HPDE6-E6E7 (cell line): ENCODE measurements around the gene PSMG1.
"Not testable (repeated sequence)": the region's sequence is repeated elsewhere in the genome, so short reads cannot be mapped to it uniquely, and the experiment has no call there.

Experiments
- DNase-seq: peaks from one replicate; pipeline ENCODE4 v3.0.0; 2011; ENCODE audit warnings: missing footprints; ENCODE audit errors: extremely low spot score

The PSMG1 gene, protein sequence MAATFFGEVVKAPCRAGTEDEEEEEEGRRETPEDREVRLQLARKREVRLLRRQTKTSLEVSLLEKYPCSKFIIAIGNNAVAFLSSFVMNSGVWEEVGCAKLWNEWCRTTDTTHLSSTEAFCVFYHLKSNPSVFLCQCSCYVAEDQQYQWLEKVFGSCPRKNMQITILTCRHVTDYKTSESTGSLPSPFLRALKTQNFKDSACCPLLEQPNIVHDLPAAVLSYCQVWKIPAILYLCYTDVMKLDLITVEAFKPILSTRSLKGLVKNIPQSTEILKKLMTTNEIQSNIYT

DNA sequence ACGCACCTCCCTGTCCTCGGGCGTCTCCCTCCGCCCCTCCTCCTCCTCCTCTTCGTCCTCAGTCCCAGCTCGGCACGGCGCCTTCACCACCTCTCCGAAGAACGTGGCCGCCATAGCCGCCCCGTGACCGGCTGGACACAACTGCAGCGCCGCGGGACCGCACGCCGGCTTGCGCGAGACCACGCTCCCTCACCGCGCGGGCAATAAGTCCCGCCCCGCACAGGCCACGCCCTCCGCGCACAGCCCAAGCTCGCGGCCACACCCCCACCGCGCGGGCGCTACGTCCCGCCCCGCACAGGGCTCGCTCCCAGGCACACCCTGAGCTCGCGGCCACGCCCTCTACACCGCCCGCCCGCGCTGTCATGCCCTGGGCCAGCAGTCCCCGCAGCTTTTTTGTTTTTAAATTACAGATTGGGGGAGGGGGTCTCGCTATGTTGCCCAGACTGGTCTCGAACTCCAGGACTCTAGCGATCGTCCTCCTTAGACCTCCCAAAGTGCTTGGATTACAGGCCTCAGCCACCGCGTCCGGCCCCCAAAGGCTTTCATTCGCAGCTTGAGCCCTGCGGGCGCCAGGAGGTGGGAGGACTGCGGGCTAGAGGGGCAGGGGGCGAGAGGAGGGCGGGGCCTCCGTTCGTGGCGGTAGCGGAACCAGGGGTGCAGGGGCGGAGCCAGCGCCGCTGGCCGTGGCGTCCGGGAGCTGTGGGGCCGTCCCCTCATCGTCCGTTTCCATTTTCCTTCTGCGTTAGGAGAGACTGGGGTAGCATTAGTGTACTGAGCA lies at the start of gene PSMG1:
Gene PSMG1, minus strand, starts transcription at position 180 of the 778 bp plus-strand sequence. Its CDS starts 66 bp downstream, at position 114.
- peak; percentile 47 for DNase-seq

DNA sequence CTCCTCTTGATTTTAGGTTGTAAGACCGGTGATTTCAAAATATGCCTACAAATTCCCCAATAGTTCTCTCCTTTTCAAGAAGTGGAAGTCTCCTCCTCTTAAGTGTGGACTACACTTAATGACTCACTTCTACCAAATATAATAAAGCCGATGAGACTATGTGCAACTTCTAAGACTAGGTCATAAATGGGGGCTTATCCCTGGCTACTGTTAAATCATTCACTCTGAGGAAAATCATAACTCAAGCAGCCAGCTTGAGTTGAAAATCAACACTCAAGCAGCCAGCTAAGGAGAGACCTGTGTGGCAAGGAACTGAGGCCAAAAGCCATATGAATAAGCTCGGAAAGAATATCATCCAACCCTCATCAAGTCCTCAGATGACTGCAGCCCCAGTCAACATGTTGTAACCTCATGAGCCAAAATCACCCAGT lies 49.6 kb upstream of the PSMG1 start:
- DNase-seq = no peak

DNA sequence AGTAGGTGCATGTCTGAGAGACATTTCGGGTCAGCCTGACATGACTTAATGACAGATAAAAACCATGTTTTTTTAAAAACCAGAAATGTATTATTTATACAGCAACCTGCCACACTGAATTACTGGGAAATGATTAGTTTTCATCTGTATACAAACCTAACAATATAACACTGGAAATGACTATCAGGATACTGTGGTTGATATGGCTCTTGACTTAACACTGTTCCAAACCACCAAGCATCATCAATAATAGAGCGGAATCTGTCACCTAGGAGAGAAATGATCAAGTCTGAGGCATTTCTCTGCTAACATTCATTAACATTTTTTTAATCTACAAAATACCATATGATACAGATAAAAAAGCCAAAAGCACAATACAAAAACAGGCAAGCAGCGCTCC lies 41.7 kb upstream of the PSMG1 start:
- DNase-seq = no peak

- DNase-seq = no peak
These were observed 38.8 kb upstream of the PSMG1 start for GRCh38 chr21:39221997-39222486.

DNA sequence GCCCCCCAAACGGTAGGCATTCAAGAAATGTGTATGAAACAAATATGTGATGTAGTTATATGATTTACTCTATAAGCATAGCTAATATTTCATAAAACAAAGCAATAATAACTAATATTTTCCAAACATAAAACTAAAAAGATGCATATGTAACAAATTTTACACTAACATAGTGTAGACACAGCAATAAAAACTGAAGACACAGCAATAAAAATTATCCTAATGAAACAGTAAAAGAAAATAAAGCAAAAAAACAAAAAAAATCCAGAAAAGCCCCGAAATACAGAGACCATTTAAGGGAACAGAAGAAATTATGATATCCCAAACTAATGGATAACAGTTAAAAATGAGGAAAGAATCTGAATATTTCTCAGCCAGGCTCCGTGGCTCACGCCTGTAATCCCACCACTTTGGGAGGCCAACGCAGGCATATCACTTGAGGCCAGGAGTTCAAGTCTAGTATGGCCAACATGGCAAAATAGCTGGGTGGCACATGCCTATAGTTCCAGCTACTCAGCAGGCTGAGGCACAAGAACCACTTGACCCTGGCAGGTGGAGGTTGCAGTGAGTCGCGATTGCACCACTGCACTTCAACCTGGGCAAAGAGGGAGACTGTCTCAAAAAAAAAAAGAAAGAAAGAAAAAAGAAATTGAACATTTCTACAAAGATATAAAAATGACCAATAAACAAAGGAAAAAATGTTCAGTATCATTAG lies 38.2 kb upstream of the PSMG1 start:
- DNase-seq = no peak

DNA sequence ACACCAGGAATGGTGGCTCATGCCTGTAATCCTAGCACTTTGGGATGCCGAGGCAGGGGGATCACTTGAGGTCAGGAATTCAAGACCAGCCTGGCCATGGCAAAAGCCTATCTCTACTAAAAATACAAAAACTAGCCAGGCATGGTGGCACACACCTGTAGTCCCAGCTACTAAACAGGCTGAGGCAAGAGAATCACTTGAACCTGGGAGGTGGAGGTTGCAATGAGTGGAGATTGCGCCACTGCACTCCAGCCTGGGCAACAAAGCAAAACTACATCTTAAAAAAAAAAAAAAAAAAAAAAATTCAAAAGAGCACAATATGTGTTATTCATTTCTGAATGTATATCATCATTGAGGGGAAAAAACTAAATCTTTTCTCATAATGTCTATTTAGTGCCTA lies 37.6 kb upstream of the PSMG1 start:
- DNase-seq = not testable (repeated sequence)

GRCh38 chr21:39220150-39220549 lies 36.9 kb upstream of the PSMG1 start:
- DNase-seq = no peak

GRCh38 chr21:39218082-39218409 lies 34.8 kb upstream of the PSMG1 start:
- no peak for DNase-seq

GRCh38 chr21:39217356-39218081 lies 34.3 kb upstream of the PSMG1 start:
- DNase-seq = no peak

DNA sequence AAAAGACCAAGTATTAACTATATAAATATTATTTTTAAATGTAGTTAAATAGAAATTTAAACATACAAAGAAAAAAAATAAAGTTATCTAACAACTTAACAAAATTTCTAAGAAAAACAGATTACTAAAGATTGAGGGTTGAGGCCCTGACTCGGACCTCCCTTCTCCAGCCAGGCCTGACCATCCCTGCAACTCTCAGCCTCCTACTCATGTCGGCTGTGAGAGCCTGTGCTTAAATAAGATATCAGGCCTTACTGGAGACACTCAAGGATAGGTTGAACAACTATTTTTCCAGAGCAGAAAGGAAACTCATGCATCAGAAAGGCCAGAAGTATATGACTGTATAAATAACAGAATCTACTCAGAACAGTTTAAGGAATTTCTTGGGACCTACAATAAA lies 33.0 kb upstream of the PSMG1 start:
- DNase-seq = no peak

- no peak for DNase-seq
These were observed 31.8 kb upstream of the PSMG1 start for GRCh38 chr21:39215078-39215477.

DNA sequence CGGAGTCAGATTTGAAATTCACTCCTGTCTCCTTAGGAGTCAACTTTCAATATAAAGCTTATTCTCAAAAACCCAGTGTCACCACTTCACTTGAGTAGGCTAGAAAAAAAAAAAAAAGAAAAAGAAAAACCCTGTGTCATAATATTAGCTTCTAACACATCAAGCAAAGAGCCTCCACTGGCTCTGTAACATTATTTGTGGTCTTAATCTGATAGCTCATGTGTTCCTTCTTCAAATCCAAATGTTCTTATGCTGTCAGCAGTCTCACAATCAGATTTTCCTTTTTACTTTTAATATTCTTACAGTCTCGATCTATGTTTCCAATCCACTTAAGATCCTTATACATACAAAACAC lies 26.1 kb upstream of the PSMG1 start:
- DNase-seq = no peak

GRCh38 chr21:39208624-39209333 lies 25.5 kb upstream of the PSMG1 start:
- DNase-seq = no peak

DNA sequence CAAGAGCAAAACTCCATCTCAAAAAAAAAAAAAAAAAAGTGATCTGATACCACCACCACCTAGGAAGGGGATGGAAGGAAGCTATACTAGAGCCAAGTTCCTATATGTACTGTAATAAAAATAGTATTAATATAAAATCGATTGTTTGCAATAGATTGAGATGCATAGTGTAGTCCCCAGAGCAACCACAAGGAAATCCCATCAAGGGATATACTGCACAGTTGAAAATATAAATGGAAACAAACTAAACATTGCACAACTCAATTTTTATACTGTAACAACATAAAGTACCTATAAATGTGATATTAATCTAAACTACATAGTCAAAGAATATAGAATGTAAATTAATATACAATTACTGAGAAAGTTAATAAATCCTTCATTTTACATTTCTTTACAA lies 20.9 kb upstream of the PSMG1 start:
- no peak for DNase-seq

DNA sequence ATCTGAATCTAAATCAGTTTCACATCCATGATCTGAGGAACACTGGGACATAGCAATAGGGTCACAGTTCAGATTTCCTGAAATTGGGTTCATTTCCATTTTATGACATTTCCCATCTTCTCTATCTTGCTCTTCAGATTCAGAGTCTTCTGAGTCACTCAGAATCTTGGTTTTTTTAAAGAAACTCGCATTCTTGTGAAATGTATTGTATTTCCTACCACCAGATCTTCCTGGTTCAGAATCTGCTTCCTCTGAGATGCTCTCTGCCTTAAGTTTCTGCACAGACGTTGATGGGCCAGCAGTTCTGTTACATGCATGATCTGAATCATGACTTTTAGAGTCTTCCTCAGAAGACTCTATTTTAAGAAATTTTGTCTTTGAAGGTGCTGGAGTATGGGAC lies 15.5 kb upstream of the PSMG1 start:
- DNase-seq = no peak

- no peak for DNase-seq
These were observed 14.4 kb upstream of the PSMG1 start for GRCh38 chr21:39197448-39198233.

GRCh38 chr21:39196838-39197237 lies 13.6 kb upstream of the PSMG1 start:
- DNase-seq = no peak

- no peak for DNase-seq
These were observed 13.1 kb upstream of the PSMG1 start for GRCh38 chr21:39196310-39196709.

DNA sequence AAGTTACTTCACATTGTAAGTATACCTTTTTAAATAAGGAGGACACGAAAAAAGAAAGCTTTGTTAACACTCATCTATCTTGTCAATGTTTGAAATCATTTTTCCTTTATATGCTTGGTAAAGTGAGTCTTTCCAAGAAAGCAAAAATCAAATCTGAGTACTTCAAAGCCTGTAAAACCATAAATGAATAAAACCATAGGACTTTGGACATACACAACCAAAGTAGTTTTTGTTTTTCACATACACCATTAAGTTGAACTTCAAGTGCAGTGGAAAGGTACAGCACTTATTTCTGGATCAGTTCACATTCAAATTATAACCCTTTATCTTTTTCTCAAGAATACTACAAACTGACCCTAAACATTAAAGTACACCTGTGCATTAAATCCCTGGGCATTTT lies 10.1 kb upstream of the PSMG1 start:
- DNase-seq = no peak

GRCh38 chr21:39189857-39190604 lies 6.8 kb upstream of the PSMG1 start:
- no peak for DNase-seq
